ENCODE measurements around the gene POU6F2. TPM values are rescaled to one million over a fixed set of nuclear protein-coding genes. Genes with fewer than 3 reads are reported as not detected.
A peak's percentile ranks its signal among the peaks of the same experiment; 100 is the strongest.

POU6F2 gene
- total and polyA plus RNA-seq, 2 experiments from 2014 or later, result 7.2 to 7.3 TPM

GRCh38 chr7:39332142-39332541 is 354.4 kb downstream of the POU6F2 start:
- Mint-ChIP-seq H3K4me3 (no peak overlapping the region), H3K36me3 (ENCODE audit: low read depth) (no peaks in the 10 kb centered on the region), H3K9me3 (no peaks in the 10 kb centered on the region), H3K4me1 (peaks cover 36% of the 10 kb centered on the region), H3K27me3 (ENCODE audit: insufficient read depth, low read depth, poor library complexity) (peaks cover 9% of the 10 kb centered on the region), H3K27ac (no peak overlapping the region)
- TF ChIP-seq ZNF462 (CRISPR knock-in tag; IDR thresholded peaks at IDR 0.05), result no peak
- TF ChIP-seq JUNB (IDR thresholded peaks at IDR 0.05; ENCODE audit: unreplicated experiment), result no peak
- no peak for TF ChIP-seq CREB1 (CRISPR knock-in tag; IDR thresholded peaks at IDR 0.05; ENCODE audit: low read depth)
- TF ChIP-seq POLR2AphosphoS5 (IDR thresholded peaks at IDR 0.05; ENCODE audit: low read depth), result no peak
- TF ChIP-seq EZH2phosphoT487 (IDR thresholded peaks at IDR 0.05; ENCODE audit: unreplicated experiment), result no peak
- no peak for TF ChIP-seq REST (IDR thresholded peaks at IDR 0.05; ENCODE audit: unreplicated experiment)
- no peak for TF ChIP-seq STAT1 (IDR thresholded peaks at IDR 0.05; ENCODE audit: unreplicated experiment)
- TF ChIP-seq, protein P1, sequence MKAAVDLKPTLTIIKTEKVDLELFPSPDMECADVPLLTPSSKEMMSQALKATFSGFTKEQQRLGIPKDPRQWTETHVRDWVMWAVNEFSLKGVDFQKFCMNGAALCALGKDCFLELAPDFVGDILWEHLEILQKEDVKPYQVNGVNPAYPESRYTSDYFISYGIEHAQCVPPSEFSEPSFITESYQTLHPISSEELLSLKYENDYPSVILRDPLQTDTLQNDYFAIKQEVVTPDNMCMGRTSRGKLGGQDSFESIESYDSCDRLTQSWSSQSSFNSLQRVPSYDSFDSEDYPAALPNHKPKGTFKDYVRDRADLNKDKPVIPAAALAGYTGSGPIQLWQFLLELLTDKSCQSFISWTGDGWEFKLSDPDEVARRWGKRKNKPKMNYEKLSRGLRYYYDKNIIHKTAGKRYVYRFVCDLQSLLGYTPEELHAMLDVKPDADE (IDR thresholded peaks at IDR 0.05), result no peak
- no peak for TF ChIP-seq ZNF331 (CRISPR knock-in tag; IDR thresholded peaks at IDR 0.05; ENCODE audit: low read depth)
- no peak for TF ChIP-seq CTCF (conservative IDR thresholded peaks at IDR 0.05; ENCODE audit: low read depth in 2 of 2)
- TF ChIP-seq ZNF114 (CRISPR knock-in tag; IDR thresholded peaks at IDR 0.05), result no peak
- no peak for TF ChIP-seq NANOG (IDR thresholded peaks at IDR 0.05; ENCODE audit: borderline replicate concordance)
- no peak for TF ChIP-seq EZH2 (IDR thresholded peaks at IDR 0.05; ENCODE audit: low read depth, unreplicated experiment)
- no peak overlapping the region for H3K4me3 ChIP-seq
- no peaks in the 10 kb centered on the region for H3K27me3 ChIP-seq (ENCODE audit: insufficient read depth)
- no peaks in the 10 kb centered on the region for H3K79me2 ChIP-seq (replicated peaks; ENCODE audit: insufficient read depth)
- ATAC-seq, result no peak
- peaks cover 31% of the 10 kb centered on the region for H3K4me1 ChIP-seq (ENCODE audit: insufficient read depth)
- DNase-seq (ENCODE audit: low spot score), result no peak
- no peaks in the 10 kb centered on the region for H4K20me1 ChIP-seq (replicated peaks; ENCODE audit: insufficient read depth)
- H3K36me3 ChIP-seq (ENCODE audit: insufficient read depth), result no peaks in the 10 kb centered on the region
- 0 out of 2 replicates have a peak overlapping the region, but pooled peaks have one; percentile 68 for H3K4me2 ChIP-seq
- no peak overlapping the region for H2AFZ ChIP-seq
- H3F3A ChIP-seq (replicated peaks; ENCODE audit: low read depth), result no peaks in the 10 kb centered on the region
- 0 out of 2 replicates have a peak, but pooled peaks cover 3% of the 10 kb centered on the region for H3K9me2 ChIP-seq (ENCODE audit: insufficient read depth)
- no peak overlapping the region for H3K27ac ChIP-seq (ENCODE audit: low read depth)

Measured in GM23338 (cell line).